Effector memory CD4-positive, alpha-beta T cell (primary cell): Measurements from ENCODE around the gene ARHGAP42.
"Not testable (repeated sequence)": the region's sequence is repeated elsewhere in the genome, so short reads cannot be mapped to it uniquely, and the experiment has no call there.

Experiments used
- DNase-seq, 3 donors: peaks; one replicate each; pipeline ENCODE4 v3.0.0-alpha.2; 2020
- H3K27ac ChIP-seq: 2 replicates; pipeline ENCODE4 v1.7.0; 2013; ENCODE audit warnings: mild to moderate bottlenecking, low read length, moderate library complexity; ENCODE audit not compliant: insufficient read depth, poor library complexity, severe bottlenecking
- H3K27me3 ChIP-seq: replicated peaks from 2 replicates; pipeline ENCODE4 v1.7.0; 2013; ENCODE audit warnings: mild to moderate bottlenecking, low read length; ENCODE audit not compliant: insufficient read depth, control insufficient read depth, poor library complexity, severe bottlenecking
- H3K36me3 ChIP-seq: 2 replicates; pipeline ENCODE4 v1.7.0; 2013; ENCODE audit warnings: mild to moderate bottlenecking, low read length, moderate library complexity; ENCODE audit not compliant: control insufficient read depth, insufficient read depth
- H3K4me1 ChIP-seq: 2 replicates; pipeline ENCODE4 v1.7.0; 2013; ENCODE audit warnings: low read length, mild to moderate bottlenecking; ENCODE audit not compliant: control insufficient read depth, insufficient read depth, poor library complexity, severe bottlenecking
- H3K4me3 ChIP-seq: 2 replicates; pipeline ENCODE4 v1.7.0; 2013; ENCODE audit warnings: low read length, low read depth, mild to moderate bottlenecking; ENCODE audit not compliant: insufficient read depth, poor library complexity, severe bottlenecking
- H3K9me3 ChIP-seq: 2 replicates; pipeline ENCODE4 v1.7.0; 2013; ENCODE audit warnings: mild to moderate bottlenecking, low read length, moderate library complexity; ENCODE audit not compliant: control insufficient read depth

ARHGAP42 gene

GRCh38 chr11:101008961-101009689 lies 322.0 kb downstream of the ARHGAP42 start:
- no peak overlapping the region for H3K27ac ChIP-seq
- DNase-seq: no peak
- no peaks in the 10 kb centered on the region for H3K27me3 ChIP-seq

GRCh38 chr11:101009690-101010055 lies 322.6 kb downstream of the ARHGAP42 start:
- no peaks in the 10 kb centered on the region for H3K9me3 ChIP-seq
- DNase-seq: no peak
- no peak overlapping the region for H3K4me3 ChIP-seq
- H3K4me1 ChIP-seq: no peaks in the 10 kb centered on the region
- H3K27ac ChIP-seq: no peak overlapping the region
- H3K36me3 ChIP-seq: no peaks in the 10 kb centered on the region
- no peaks in the 10 kb centered on the region for H3K27me3 ChIP-seq

More at GRCh38 chr11:101008961-101009689, 322.0 kb downstream of the ARHGAP42 start:
- H3K36me3 ChIP-seq: no peaks in the 10 kb centered on the region
- no peaks in the 10 kb centered on the region for H3K9me3 ChIP-seq
- no peak overlapping the region for H3K4me3 ChIP-seq
- H3K4me1 ChIP-seq: no peaks in the 10 kb centered on the region

DNA sequence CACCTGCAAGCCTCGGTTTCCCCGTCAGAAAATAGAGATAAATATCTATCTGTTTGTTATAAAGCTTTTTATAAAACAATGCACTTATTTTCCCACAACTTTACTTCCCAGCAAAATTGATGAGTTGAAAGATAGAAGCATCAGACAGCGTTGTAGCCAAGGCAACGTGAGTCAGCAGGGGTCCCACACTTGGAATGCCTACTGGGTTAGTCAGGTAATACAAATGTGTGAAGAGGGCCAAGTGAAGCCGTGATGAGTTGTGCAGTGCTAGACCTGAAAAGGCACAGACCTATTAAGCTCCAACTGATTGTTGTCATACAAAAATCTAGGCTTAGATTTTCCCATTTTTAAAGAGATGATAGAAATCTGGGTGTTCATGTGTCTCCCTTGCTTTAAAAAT lies 323.8 kb downstream of the ARHGAP42 start:
- no peaks in the 10 kb centered on the region for H3K36me3 ChIP-seq
- H3K27ac ChIP-seq: no peak overlapping the region
- no peaks in the 10 kb centered on the region for H3K9me3 ChIP-seq
- DNase-seq: no peak
- H3K4me1 ChIP-seq: no peaks in the 10 kb centered on the region
- H3K4me3 ChIP-seq: no peak overlapping the region
- H3K27me3 ChIP-seq: no peaks in the 10 kb centered on the region

GRCh38 chr11:101011881-101012280 lies 324.8 kb downstream of the ARHGAP42 start:
- H3K4me1 ChIP-seq: no peaks in the 10 kb centered on the region
- H3K27ac ChIP-seq: no peak overlapping the region
- H3K9me3 ChIP-seq: no peaks in the 10 kb centered on the region
- H3K27me3 ChIP-seq: no peaks in the 10 kb centered on the region
- no peak overlapping the region for H3K4me3 ChIP-seq
- H3K36me3 ChIP-seq: no peaks in the 10 kb centered on the region
- no peak for DNase-seq

- H3K27ac ChIP-seq, H3K4me3 ChIP-seq, H3K4me1 ChIP-seq: not testable (repeated sequence)
These were observed 326.6 kb downstream of the ARHGAP42 start for GRCh38 chr11:101013702-101014101.

DNA sequence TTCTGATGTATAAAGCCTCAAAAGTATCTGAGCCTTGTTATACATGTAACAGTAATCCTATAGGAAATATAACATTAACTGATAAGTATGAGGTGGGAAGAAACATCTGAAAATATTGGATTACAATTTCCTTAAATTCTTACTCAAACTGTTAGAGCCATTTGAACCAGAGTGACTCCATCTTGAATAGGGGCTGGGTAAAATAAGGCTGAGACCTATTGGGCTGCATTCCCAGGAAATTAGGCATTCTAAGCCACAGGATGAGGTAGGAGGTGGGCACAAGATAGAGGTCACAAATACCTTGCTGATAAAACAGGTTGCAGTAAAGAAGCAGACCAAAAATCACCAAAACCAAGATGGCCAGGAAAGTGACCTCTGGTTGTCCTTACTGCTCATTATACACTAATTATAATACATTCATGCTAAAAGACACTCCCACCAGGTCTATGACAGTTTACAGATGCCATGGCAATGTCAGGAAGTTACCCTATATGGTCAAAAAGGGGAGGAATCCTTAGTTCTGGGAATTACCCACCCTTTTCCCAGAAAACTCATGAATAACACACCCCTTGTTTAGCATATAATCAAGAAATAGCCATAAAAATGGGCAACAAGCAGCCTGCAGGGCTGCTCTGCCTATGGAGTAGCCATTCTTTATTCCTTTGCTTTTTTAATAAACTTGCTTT lies 327.7 kb downstream of the ARHGAP42 start:
- H3K4me3 ChIP-seq: no peak overlapping the region
- no peaks in the 10 kb centered on the region for H3K27me3 ChIP-seq
- H3K4me1 ChIP-seq: no peaks in the 10 kb centered on the region
- no peaks in the 10 kb centered on the region for H3K9me3 ChIP-seq
- no peaks in the 10 kb centered on the region for H3K36me3 ChIP-seq
- DNase-seq: no peak
- H3K27ac ChIP-seq: no peak overlapping the region

More at GRCh38 chr11:101013702-101014101, 326.6 kb downstream of the ARHGAP42 start:
- not testable (repeated sequence) for DNase-seq, H3K9me3 ChIP-seq, H3K36me3 ChIP-seq, H3K27me3 ChIP-seq

- Histone ChIP-seq H3K9me3 (no peaks in the 10 kb centered on the region), H3K4me1 (no peaks in the 10 kb centered on the region), H3K36me3 (no peaks in the 10 kb centered on the region), H3K27ac (no peak overlapping the region), H3K27me3 (no peaks in the 10 kb centered on the region), H3K4me3 (no peak overlapping the region)
- no peak for DNase-seq
These were observed 332.8 kb downstream of the ARHGAP42 start for GRCh38 chr11:101019870-101020269.

DNA sequence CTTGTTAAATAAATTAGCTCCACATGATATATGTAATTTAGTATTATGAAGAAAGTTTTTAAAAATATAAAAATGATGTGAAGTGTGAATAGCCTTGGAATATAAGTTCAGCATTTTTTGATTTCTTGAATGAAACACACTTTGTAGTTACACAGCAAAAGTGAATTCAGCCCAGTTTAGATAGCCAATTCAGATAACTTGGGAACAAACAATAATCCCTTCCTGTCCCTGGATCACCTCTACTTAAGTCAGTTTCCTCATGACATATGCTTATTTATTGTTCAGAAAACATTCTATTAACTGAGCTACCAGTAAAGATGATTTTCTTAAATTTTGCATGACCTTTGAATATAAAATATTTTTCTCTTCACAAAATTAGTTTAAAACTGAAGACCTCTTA lies 335.2 kb downstream of the ARHGAP42 start:
- Histone ChIP-seq H3K4me3 (no peak overlapping the region), H3K4me1 (no peaks in the 10 kb centered on the region), H3K36me3 (no peaks in the 10 kb centered on the region), H3K9me3 (no peaks in the 10 kb centered on the region), H3K27me3 (no peaks in the 10 kb centered on the region), H3K27ac (no peak overlapping the region)
- no peak for DNase-seq

GRCh38 chr11:101028644-101029043 lies 341.6 kb downstream of the ARHGAP42 start:
- Histone ChIP-seq H3K4me1 (no peaks in the 10 kb centered on the region), H3K4me3 (no peak overlapping the region), H3K27ac (no peak overlapping the region), H3K9me3 (no peaks in the 10 kb centered on the region), H3K27me3 (no peaks in the 10 kb centered on the region), H3K36me3 (no peaks in the 10 kb centered on the region)
- no peak for DNase-seq

DNA sequence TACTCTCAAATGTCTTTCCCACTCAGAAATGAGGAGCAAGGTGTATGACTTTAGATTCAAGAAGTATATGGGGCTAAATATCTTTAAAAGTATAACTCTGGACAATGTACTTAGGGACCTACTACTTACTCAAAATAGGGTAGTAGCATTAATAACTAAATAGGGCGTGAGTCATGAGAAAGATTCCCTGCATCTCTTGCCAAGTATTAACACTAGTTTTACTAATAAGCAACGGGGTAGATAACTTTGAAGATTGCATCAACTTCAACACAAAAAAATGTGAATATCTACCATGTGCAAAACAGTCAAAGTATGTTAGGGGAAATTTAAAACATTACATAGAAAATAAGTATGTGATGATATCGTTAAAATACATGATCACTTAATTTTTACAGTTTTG lies 342.9 kb downstream of the ARHGAP42 start:
- Histone ChIP-seq H3K4me1 (no peaks in the 10 kb centered on the region), H3K27me3 (no peaks in the 10 kb centered on the region), H3K4me3 (no peak overlapping the region), H3K9me3 (no peaks in the 10 kb centered on the region), H3K36me3 (no peaks in the 10 kb centered on the region), H3K27ac (no peak overlapping the region)
- DNase-seq: no peak
